HepG2 (cell line): ENCODE data around the gene PPP1R9B. TPM values are rescaled to one million over a fixed set of nuclear protein-coding genes. Genes with fewer than 3 reads are reported as not detected.

Experiments
- CBX2 ChIP-seq, 2 experiments: fragments of 200-600 bp in 1 of 2; sonication (generic); formaldehyde crosslinking in 1 of 2; IDR thresholded peaks; 2 replicates each; pipeline versions ENCODE4 v1.7.0 to v1.8.1; 2018 to 2022; ENCODE audit warnings: low read depth in 2 of 2, low read length in 1 of 2, mild to moderate bottlenecking in 1 of 2, missing genetic modification reagents in 1 of 2
- DNMT1 ChIP-seq: sonication (generic); formaldehyde crosslinking; IDR thresholded peaks from 2 replicates; pipeline ENCODE4 v1.5.1; 2020; ENCODE audit warnings: mild to moderate bottlenecking, missing genetic modification reagents
- EP300 ChIP-seq, 3 experiments: sonication (generic) in 1 of 3; formaldehyde crosslinking in 1 of 3; IDR thresholded peaks; 2 replicates each; pipeline versions ENCODE4 v1.5.1 to v1.6.1; 2011 to 2020; ENCODE audit warnings: low read depth in 2 of 3, low read length in 2 of 3, borderline replicate concordance in 1 of 3, improper control_type of control experiment in 1 of 3, mild to moderate bottlenecking in 1 of 3, missing genetic modification reagents in 1 of 3, moderate library complexity in 1 of 3
- HOXA3 ChIP-seq: sonication (generic); formaldehyde crosslinking; IDR thresholded peaks from 2 replicates; pipeline ENCODE4 v1.5.0; 2020; ENCODE audit warnings: missing genetic modification reagents
- KLF15 ChIP-seq: sonication (generic); formaldehyde crosslinking; IDR thresholded peaks from 2 replicates; pipeline ENCODE4 v1.8.1; 2023; ENCODE audit warnings: borderline replicate concordance, mild to moderate bottlenecking, inconsistent platforms, missing genetic modification reagents, mixed read lengths
- PHF21A ChIP-seq: sonication (generic); formaldehyde crosslinking; IDR thresholded peaks from 2 replicates; pipeline ENCODE4 v1.5.0; 2020; ENCODE audit warnings: mild to moderate bottlenecking, missing genetic modification reagents
- RAD51 ChIP-seq: fragments of 450-650 bp; IDR thresholded peaks from 2 replicates; pipeline ENCODE4 v1.6.1; 2016; ENCODE audit warnings: borderline replicate concordance
- RBAK ChIP-seq: sonication (generic); formaldehyde crosslinking; IDR thresholded peaks from 2 replicates; pipeline ENCODE4 v1.5.1; 2020; ENCODE audit warnings: mild to moderate bottlenecking, missing genetic modification reagents
- RBM22 ChIP-seq: fragments of 200-400 bp; formaldehyde crosslinking; optimal IDR thresholded peaks from 2 replicates; pipeline ENCODE3; 2017; ENCODE audit warnings: mild to moderate bottlenecking, low read length, moderate library complexity
- SMC3 ChIP-seq: IDR thresholded peaks from 2 replicates; pipeline ENCODE4 v1.6.1; 2011; ENCODE audit warnings: low read length, improper control_type of control experiment
- SRSF4 ChIP-seq: fragments of 200-400 bp; formaldehyde crosslinking; IDR thresholded peaks from one replicate; pipeline ENCODE4 v1.6.1; 2018; ENCODE audit warnings: mild to moderate bottlenecking, low read depth, low read length, moderate library complexity; ENCODE audit not compliant: poor library complexity, severe bottlenecking
- TARDBP ChIP-seq: sonication (generic); formaldehyde crosslinking; IDR thresholded peaks from 2 replicates; pipeline ENCODE4 v1.8.0; 2022; ENCODE audit warnings: mild to moderate bottlenecking, missing genetic modification reagents
- TBX3 ChIP-seq: fragments of 450-650 bp; IDR thresholded peaks from 2 replicates; pipeline ENCODE4 v1.6.1; 2017; ENCODE audit warnings: antibody characterized with exemption, mild to moderate bottlenecking, inconsistent platforms, borderline replicate concordance
- TP53 ChIP-seq: sonication (generic); formaldehyde crosslinking; conservative IDR thresholded peaks from 2 replicates; pipeline ENCODE4 v1.4.0; 2020; ENCODE audit warnings: missing genetic modification reagents
- ZFP36L2 ChIP-seq: sonication (generic); formaldehyde crosslinking; IDR thresholded peaks from 2 replicates; pipeline ENCODE4 v1.4.0; 2020; ENCODE audit warnings: missing genetic modification reagents
- ZFP62 ChIP-seq: sonication (generic); formaldehyde crosslinking; IDR thresholded peaks from 2 replicates; pipeline ENCODE4 v1.4.0; 2020; ENCODE audit warnings: missing genetic modification reagents
- ZNF143 ChIP-seq: sonication (generic); formaldehyde crosslinking; IDR thresholded peaks from 2 replicates; pipeline ENCODE4 v1.4.0; 2020; ENCODE audit warnings: missing genetic modification reagents
- ZNF44 ChIP-seq: sonication (generic); formaldehyde crosslinking; IDR thresholded peaks from 2 replicates; pipeline ENCODE4 v1.5.1; 2020; ENCODE audit warnings: mild to moderate bottlenecking, missing genetic modification reagents
- ZNF577 ChIP-seq: sonication (generic); formaldehyde crosslinking; IDR thresholded peaks from 2 replicates; pipeline ENCODE4 v1.4.0; 2020; ENCODE audit warnings: mild to moderate bottlenecking, low read depth, missing genetic modification reagents, borderline replicate concordance
- ZNF670 ChIP-seq: sonication (generic); formaldehyde crosslinking; IDR thresholded peaks from 2 replicates; pipeline ENCODE4 v1.8.0; 2022; ENCODE audit warnings: mild to moderate bottlenecking, missing genetic modification reagents, borderline replicate concordance
- ZNF724P ChIP-seq: sonication (generic); formaldehyde crosslinking; IDR thresholded peaks from 2 replicates; pipeline ENCODE4 v1.8.0; 2022; ENCODE audit warnings: missing genetic modification reagents, borderline replicate concordance
- polyA plus RNA-seq, 8 experiments: library from polyadenylated mRNA; depleted of rRNA in 3 of 8; stranded (reverse) in 7 of 8; unstranded in 1 of 8; fragments of >200 nt; fragmentation: Illumina TruSeq in 4 of 8; extraction: Trizol in 4 of 8; gene quantifications; 2 replicates each; pipeline versions ENCODE4 v1.2.1 to v1.2.3, GENCODE V29; 2011 to 2016; ENCODE audit warnings: low read depth in 4 of 8, missing spikeins in 1 of 8, mixed read lengths in 1 of 8; ENCODE audit not compliant: insufficient read depth in 1 of 8
- total RNA-seq, 5 experiments: library from RNA; depleted of rRNA; stranded (reverse); fragments of >200 nt; fragmentation: Illumina TruSeq; extraction: Trizol; gene quantifications; 2 replicates each; pipeline ENCODE4 v1.2.3, GENCODE V29; 2016; ENCODE audit warnings: low read depth in 1 of 5
- TF ChIP-seq, protein P1 (sequence below): sonication (generic); formaldehyde crosslinking; IDR thresholded peaks from 2 replicates; pipeline ENCODE4 v1.4.0; 2020; ENCODE audit warnings: mild to moderate bottlenecking, missing genetic modification reagents
- TF ChIP-seq, protein P2 (sequence below): sonication (generic); formaldehyde crosslinking; IDR thresholded peaks from 2 replicates; pipeline ENCODE4 v1.4.0; 2020; ENCODE audit warnings: missing genetic modification reagents
- TF ChIP-seq, protein P3 (sequence below): sonication (generic); formaldehyde crosslinking; IDR thresholded peaks from 2 replicates; pipeline ENCODE4 v1.5.1; 2020; ENCODE audit warnings: missing genetic modification reagents, mild to moderate bottlenecking, borderline replicate concordance
- TF ChIP-seq, protein P4 (sequence below): sonication (generic); formaldehyde crosslinking; IDR thresholded peaks from 2 replicates; pipeline ENCODE4 v1.4.0; 2020; ENCODE audit warnings: missing genetic modification reagents

PPP1R9B gene
- total and polyA plus RNA-seq, 2 of the 13 experiments (the other 11 are each of a cell fraction or from before 2014, with no cell fraction given) = 9.4 to 15.8 TPM

DNA sequence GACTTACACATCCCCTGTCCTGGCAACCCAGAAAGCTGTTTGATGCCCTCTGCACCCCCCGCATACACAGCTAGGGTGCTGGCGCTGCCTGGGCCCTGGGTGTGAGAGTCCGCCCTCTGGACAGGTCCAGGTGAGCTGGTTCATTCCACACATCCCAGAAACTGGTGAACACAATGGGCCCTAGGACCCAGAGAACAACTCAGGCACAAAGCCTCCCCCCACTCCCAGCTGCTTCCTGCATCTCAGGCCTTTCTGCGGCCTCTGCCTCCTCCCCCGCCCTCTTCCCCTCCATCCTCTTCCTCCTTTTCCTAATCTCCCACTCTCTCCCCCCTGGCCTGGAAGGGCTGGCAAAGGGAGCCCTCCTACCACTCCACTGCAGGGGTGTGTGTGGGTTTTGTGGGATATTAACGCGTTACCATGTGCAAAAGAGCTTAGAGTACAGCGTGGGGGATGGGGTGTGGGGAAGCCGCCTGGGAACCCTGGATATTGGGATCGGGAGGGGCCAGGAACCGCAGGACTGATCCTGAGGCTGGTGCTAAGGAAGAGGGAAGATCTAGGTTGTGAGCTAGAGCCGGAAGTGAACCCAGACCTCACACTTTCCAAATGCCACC lies 1.6 kb upstream of the PPP1R9B start (continued):
- TF ChIP-seq ZNF577 = no peak
- TF ChIP-seq, protein P1, sequence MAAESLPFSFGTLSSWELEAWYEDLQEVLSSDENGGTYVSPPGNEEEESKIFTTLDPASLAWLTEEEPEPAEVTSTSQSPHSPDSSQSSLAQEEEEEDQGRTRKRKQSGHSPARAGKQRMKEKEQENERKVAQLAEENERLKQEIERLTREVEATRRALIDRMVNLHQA (CRISPR knock-in tag) = no peak
- TF ChIP-seq KLF15 (CRISPR knock-in tag) = no peak
- TF ChIP-seq SRSF4 = no peak
- no peak for TF ChIP-seq RAD51
- TF ChIP-seq, protein P2, sequence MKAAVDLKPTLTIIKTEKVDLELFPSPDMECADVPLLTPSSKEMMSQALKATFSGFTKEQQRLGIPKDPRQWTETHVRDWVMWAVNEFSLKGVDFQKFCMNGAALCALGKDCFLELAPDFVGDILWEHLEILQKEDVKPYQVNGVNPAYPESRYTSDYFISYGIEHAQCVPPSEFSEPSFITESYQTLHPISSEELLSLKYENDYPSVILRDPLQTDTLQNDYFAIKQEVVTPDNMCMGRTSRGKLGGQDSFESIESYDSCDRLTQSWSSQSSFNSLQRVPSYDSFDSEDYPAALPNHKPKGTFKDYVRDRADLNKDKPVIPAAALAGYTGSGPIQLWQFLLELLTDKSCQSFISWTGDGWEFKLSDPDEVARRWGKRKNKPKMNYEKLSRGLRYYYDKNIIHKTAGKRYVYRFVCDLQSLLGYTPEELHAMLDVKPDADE (CRISPR knock-in tag) = no peak
- TF ChIP-seq, protein P3, sequence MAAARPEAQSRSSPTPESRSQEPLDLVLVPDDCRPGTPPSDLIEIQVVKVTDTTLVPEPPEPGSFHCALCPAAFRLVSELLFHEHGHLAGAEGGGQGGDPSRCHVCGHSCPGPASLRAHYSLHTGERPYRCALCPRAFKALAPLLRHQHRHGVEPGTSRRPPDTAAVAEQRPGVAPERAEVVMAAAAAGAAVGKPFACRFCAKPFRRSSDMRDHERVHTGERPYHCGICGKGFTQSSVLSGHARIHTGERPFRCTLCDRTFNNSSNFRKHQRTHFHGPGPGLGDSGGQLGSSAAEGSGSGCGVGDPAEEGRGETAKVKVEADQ (CRISPR knock-in tag) = no peak
- TF ChIP-seq EP300 (IDR thresholded peaks at IDR 0.05; ENCODE audit: low read depth in 2 of 2, low read length in 2 of 2) = peak in 1 of 2 experiments; percentile 40; a peak in 1 of 4 replicates
- no peak for TF ChIP-seq EP300 (CRISPR knock-in tag; IDR thresholded peaks at IDR 0.05; ENCODE audit: borderline replicate concordance)
- no peak for TF ChIP-seq ZNF44 (CRISPR knock-in tag)
- no peak for TF ChIP-seq CBX2 (IDR thresholded peaks at IDR 0.05; ENCODE audit: low read depth, low read length)
- TF ChIP-seq CBX2 (CRISPR knock-in tag; IDR thresholded peaks at IDR 0.05; ENCODE audit: low read depth) = no peak
- no peak for TF ChIP-seq ZFP36L2 (CRISPR knock-in tag)
- TF ChIP-seq TP53 (CRISPR knock-in tag) = no peak
- TF ChIP-seq ZNF143 = no peak
- no peak for TF ChIP-seq DNMT1 (CRISPR knock-in tag)
- TF ChIP-seq, protein P4, sequence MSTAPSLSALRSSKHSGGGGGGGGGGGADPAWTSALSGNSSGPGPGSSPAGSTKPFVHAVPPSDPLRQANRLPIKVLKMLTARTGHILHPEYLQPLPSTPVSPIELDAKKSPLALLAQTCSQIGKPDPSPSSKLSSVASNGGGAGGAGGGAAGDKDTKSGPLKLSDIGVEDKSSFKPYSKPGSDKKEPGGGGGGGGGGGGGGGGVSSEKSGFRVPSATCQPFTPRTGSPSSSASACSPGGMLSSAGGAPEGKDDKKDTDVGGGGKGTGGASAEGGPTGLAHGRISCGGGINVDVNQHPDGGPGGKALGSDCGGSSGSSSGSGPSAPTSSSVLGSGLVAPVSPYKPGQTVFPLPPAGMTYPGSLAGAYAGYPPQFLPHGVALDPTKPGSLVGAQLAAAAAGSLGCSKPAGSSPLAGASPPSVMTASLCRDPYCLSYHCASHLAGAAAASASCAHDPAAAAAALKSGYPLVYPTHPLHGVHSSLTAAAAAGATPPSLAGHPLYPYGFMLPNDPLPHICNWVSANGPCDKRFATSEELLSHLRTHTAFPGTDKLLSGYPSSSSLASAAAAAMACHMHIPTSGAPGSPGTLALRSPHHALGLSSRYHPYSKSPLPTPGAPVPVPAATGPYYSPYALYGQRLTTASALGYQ (CRISPR knock-in tag) = no peak
- TF ChIP-seq PHF21A (CRISPR knock-in tag) = peak; percentile 61
- TF ChIP-seq SMC3 = no peak
- no peak for TF ChIP-seq ZNF724P
- no peak for TF ChIP-seq ZFP62
- no peak for TF ChIP-seq ZNF670 (CRISPR knock-in tag)
- TF ChIP-seq RBAK (CRISPR knock-in tag) = no peak
- TF ChIP-seq HOXA3 (CRISPR knock-in tag) = peak; percentile 63; the same call in 1 of the 2 replicates
- TF ChIP-seq TARDBP (CRISPR knock-in tag) = peak; percentile 60; the same call in 1 of the 2 replicates
- no peak for TF ChIP-seq RBM22
- peak; percentile 19; the same call in 1 of the 2 replicates for TF ChIP-seq TBX3
